ENCODE results near the gene CCDC97.

DNA sequence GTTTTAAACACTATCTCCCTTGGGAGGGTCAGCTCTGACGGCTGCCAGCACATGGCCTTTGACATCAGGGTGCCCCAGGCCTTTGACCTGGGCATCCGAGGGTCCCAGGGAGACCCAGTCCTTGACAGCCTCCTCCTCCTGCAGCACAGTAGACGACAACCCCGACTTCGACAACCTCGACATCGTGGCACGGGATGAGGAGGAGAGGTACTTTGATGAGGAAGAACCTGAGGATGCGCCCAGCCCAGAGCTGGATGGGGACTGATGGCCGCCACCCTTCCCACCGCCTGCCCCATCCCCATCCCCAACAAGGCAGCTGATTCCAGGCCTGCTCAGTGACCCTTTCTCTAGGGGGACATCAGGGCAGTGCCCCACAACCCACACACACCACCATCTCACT, 12.5 kb downstream of the CCDC97 start:
- TF ChIP-seq, protein P1, sequence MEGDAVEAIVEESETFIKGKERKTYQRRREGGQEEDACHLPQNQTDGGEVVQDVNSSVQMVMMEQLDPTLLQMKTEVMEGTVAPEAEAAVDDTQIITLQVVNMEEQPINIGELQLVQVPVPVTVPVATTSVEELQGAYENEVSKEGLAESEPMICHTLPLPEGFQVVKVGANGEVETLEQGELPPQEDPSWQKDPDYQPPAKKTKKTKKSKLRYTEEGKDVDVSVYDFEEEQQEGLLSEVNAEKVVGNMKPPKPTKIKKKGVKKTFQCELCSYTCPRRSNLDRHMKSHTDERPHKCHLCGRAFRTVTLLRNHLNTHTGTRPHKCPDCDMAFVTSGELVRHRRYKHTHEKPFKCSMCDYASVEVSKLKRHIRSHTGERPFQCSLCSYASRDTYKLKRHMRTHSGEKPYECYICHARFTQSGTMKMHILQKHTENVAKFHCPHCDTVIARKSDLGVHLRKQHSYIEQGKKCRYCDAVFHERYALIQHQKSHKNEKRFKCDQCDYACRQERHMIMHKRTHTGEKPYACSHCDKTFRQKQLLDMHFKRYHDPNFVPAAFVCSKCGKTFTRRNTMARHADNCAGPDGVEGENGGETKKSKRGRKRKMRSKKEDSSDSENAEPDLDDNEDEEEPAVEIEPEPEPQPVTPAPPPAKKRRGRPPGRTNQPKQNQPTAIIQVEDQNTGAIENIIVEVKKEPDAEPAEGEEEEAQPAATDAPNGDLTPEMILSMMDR (IDR thresholded peaks at IDR 0.05), result no peak
- TF ChIP-seq POLR2A (IDR thresholded peaks at IDR 0.05), result no peak

Measured in heart left ventricle (tissue), 13 donors.